Measurements from ENCODE around the gene USP36.
A peak's percentile ranks its signal among the peaks of the same experiment; 100 is the strongest.
"Not testable (repeated sequence)": the region's sequence is repeated elsewhere in the genome, so short reads cannot be mapped to it uniquely, and the experiment has no call there.

USP36 gene

DNA sequence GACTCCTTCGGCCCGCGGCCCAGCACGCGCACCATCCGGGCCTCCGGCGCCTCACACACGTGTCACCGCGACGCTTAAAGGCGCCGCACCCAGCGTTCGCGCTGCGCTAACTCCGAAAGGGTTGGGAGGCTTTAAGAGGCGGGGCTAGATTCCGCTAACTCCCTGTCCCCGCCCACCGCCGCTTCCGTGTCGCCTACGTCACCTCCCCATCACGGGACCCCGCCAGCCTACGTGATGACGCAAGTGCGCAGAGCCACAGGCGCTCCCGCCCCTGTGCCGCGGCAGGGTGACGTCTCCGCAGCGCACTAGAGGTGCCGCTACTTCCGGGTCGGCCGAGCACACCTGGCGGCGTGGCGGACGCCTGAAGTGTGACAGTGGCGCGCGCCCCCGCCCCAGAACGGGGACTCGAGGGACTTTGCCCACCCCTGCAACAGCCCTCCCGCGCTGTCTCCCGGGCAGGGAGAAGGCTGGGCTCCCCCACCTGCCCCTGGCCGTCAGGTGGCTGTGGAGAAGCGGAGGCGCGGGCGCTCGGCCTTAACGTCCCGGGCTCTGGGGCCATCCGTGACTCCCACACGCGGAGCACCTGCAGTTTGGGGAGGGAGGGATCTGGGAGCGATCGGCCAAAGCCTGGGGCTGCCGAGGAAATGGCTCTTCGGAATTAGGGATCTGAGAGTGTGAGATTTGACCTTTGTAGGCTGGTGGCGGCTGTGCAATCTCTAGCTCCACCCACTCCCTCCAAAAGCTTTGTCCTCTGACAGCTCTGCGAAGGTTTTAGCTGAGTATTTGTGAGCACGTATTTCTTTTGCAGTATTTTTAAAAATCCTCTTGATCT lies at the start of gene USP36:
Gene USP36 (minus strand): TSS at position 35 of the 832 bp plus-strand sequence. CDS start 4,451 bp downstream, outside the sequence.
- peak; percentile 99 for DNase-seq (ENCODE audit: low spot score)

- DNase-seq (ENCODE audit: low spot score): not testable (repeated sequence)
These were observed 49.5 kb upstream of the USP36 start for GRCh38 chr17:78890096-78890495.

DNA sequence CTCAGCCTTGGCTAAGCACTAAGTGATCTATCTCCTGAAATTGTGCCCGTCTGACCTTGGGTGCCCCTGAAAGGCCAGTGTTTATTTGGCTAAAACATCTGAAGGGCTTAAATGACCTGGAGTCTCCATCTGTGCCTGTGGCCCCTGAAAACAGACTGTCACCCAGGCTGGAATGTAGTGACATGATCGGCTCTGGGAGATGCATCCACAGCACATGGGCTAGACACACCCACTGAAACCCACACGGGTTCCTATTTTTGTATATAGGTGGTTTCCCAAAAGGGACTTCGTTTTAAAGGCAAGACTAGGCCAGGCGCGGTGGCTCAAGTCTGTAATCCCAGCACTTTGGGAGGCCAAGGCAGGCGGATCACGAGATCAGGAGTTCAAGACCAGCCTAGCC lies 48.9 kb upstream of the USP36 start:
- no peak for DNase-seq (ENCODE audit: low spot score)

GRCh38 chr17:78888941-78889518 lies 48.4 kb upstream of the USP36 start:
- no peak for DNase-seq (ENCODE audit: low spot score)

DNA sequence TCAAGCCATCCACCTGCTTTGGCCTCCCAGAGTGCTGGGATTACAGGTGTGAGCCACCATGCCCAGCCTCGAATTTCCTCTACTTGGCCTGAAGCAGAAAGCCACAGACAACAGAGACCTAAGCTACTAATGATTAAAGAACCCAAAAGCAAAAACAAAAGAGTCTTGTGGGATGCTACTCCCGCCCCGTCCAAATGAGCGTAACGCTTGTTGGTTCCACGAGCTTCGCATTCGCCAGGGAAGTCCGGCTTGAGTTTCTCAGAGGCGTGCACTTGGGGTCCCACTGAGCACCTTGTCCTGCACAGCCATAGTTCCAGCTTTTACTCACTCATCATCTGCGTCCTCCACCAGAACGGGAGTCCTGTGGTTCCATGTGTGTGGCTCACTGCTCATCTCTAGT lies 46.3 kb upstream of the USP36 start:
- no peak for DNase-seq (ENCODE audit: low spot score)

DNA sequence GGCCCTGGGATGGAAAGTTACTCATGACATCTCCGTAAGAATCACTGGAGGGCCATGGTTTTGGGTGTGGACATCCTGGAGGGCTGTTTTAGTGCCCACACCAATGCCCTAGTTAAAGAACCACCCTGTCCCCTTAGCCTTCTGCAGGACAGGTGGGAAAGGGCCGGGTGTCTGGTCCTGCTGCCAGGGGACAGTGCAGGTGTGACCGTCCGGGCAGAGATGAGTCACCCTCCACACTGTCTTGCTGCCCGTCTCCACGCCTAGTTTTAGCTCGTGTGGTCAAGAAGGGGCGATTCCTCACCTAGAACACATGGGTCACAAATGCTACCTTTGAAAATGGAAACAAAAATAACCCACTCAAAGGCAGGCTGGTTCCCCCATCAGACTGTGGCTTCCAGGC lies 45.3 kb upstream of the USP36 start:
- no peak for DNase-seq (ENCODE audit: low spot score)

- DNase-seq (ENCODE audit: low spot score): no peak
These were observed 44.5 kb upstream of the USP36 start for GRCh38 chr17:78884876-78885667.

DNA sequence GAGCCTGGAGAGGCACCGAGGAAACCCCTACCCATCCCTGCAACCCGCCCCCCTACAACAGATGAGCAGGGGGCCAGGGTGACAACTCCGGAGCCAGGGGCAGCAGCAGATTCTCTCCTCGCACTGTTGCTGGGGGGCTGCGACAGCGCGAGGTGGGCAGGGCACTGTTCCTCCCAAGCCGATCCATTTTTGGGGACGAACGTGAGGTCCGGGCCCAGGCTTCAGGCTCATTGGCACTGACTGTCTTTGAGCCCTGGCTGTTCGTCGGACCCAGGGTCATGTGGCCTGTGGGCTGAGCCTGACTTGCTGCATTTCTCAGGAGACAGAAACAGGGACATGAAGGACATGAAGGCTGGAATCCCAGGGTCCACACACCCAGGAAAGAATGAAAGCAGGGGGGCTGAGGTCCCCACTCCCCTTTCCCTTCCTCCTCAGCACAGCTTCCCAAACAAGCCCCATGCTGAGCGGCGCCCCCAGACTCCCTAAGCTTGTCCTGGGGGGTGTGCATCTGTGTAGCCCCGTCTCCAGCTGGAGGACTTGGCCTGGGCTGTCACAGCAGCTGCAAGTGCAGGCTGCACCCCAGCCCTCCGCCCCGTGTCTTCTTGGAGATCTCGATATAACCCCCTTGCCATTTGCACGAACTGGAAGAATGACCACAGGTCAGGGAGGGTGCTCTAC lies 43.7 kb upstream of the USP36 start:
- DNase-seq (ENCODE audit: low spot score): no peak

DNA sequence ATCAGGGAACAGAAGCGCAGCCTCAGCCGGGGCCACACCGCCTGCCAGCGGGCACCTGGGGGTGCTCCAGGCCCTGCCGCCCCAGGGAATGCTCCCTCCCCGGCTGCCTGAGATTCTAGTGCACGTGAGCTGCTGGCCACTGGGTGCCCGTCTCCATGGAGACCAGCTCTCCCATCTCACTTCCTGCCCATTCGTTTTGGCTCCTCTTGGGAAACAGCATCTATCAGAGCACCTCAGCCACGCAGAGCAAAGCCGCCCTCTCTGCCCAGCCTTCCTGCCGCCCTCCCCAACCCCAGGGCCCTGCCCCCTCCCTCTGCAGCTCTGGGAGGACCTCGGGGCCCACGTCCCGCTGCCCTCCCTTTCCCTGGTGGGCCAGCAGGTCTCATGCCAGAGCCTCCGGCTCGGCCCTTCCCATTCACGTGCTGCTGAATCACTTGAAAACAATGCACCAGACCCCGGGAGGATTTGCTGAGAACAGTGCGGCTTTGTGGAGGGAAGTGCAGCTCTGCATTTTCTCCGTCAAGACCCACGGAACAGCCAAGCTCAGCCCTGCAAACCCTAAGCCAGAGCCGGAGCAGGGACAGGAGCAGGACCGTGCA lies 43.0 kb upstream of the USP36 start:
- DNase-seq (ENCODE audit: low spot score): no peak

DNA sequence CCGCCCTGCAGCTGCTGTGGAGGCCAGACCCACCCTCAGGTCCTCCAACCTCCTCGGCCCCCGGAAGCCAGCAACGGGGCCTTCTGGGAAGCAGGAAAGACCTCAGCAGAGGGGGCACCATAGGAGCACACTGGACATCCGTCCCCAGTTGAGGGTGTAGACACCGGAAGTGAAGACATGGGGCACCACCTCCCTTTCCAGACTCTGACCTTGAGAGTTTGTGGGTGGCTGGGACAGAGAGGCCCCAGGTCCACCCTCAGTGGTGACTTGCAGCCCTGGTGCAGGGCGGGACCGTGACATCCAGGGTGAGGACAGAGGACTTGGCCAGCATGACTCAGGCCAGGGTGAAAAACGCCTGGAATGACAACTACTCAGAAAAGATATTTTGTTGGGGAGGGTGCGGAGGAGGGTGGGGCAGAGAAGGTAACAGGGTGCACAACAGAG lies 42.5 kb upstream of the USP36 start:
- no peak for DNase-seq (ENCODE audit: low spot score)

DNA sequence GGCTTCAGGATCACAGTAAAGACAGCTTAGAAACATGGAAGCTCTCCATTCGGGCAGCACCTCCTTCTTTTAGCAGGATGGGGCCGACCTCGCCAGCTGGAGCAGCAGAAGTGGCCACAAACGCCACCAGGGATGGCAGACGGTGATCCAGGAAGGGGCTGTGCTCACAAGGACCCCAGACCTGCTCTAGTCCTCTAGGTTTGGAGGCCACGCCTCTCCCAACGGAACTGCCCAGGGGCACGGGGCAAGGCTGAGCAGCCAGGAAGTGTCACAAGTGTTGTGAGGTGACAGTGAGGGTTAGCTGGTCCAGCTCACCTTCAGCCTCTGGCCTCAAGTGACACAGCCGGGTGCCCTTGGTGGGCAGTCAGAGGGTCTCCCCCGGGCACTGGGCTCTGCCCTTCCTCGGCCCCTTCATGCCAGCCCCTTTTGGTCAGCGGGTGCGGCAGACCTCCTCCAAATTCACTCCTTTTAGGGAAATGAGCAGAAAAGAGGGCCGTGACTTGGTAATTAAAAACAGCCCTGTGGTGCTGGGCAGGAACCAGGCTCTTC lies 42.0 kb upstream of the USP36 start:
- DNase-seq (ENCODE audit: low spot score): no peak

GRCh38 chr17:78879635-78880186 lies 39.1 kb upstream of the USP36 start:
- DNase-seq (ENCODE audit: low spot score): peak; percentile 28

DNA sequence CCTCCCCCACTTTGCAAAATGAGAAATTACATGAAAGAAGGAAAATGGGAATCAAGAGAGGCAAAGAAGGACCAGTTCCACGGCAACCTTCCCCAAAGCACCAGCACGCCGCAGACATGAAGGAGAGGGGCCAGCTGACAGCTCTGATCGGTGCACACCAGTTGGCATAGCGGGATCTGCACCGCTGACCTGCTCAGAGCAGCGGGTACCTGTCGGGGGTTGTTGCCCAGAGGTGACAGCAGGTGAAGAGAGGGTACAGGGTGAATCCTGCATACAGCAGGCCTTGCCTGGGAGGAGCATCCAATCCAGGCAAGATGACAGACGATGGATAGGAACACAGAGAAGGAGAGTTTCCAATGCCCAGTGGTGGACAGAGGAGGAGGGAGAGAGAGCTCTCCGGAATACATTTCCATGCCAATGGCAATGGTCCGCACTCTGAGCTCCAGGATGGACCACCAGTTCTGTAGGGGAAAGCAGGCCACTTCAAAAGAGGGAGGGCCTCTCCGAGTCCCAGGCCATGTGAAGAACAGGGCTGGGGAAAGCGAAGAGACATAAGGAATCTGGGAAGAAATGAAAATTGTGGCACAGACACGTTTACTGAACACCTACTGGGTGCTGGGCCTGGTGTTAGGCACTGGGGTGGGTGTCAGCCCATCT lies 38.4 kb upstream of the USP36 start:
- no peak for DNase-seq (ENCODE audit: low spot score)

GRCh38 chr17:78878261-78878660 lies 37.6 kb upstream of the USP36 start:
- DNase-seq (ENCODE audit: low spot score): no peak

DNA sequence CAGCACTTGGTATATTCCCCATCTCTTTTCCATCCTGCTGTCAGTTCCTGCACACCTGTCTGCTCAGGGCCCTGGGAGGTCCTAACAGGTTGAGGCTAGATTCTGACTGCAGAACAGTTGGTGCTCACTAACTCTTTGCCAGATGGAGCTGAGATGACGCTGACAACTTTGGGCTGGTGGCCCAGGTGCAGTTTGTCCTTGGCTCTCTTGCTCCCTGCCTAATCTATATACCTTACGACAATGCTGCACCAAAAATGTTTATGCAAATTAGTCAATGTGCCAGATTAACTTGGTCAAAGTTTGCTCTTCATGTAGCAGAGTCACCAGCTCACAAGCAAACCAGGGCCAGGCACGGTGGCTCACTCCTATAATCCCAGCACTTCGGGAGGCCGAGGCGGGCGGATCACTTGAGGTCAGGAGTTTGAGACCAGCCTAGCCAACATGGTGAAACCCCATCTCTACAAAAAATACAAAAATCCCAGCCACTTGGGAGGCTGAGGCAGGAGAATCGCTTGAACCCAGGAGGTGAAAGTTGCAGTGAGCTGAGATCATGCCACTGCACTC lies 36.4 kb upstream of the USP36 start:
- not testable (repeated sequence) for DNase-seq (ENCODE audit: low spot score)

DNA sequence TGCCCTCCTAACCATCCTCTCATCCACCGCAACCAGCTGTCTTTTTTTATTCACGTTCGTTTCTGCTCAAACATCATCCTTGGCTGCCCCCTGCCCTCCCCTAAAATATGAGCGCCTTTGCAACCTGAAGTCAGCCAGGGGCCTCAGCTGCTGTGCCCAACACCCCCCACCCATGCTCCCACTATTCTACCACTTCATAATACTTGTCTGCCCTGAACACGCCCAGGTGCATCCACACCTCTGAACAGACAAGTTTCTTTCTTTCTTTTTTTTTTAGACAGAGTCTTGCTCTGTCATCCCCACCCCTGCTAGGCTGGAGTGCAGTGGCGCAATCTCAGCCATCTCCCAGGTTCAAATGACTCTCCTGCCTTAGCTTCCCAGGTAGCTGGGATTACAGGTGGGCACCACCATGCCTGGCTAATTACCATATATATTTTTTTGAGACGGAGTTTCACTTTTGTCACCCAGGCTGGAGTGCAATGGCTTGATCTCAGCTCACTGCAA lies 35.5 kb upstream of the USP36 start:
- no peak for DNase-seq (ENCODE audit: low spot score)

GRCh38 chr17:78875363-78876093 lies 34.9 kb upstream of the USP36 start:
- no peak for DNase-seq (ENCODE audit: low spot score)

DNA sequence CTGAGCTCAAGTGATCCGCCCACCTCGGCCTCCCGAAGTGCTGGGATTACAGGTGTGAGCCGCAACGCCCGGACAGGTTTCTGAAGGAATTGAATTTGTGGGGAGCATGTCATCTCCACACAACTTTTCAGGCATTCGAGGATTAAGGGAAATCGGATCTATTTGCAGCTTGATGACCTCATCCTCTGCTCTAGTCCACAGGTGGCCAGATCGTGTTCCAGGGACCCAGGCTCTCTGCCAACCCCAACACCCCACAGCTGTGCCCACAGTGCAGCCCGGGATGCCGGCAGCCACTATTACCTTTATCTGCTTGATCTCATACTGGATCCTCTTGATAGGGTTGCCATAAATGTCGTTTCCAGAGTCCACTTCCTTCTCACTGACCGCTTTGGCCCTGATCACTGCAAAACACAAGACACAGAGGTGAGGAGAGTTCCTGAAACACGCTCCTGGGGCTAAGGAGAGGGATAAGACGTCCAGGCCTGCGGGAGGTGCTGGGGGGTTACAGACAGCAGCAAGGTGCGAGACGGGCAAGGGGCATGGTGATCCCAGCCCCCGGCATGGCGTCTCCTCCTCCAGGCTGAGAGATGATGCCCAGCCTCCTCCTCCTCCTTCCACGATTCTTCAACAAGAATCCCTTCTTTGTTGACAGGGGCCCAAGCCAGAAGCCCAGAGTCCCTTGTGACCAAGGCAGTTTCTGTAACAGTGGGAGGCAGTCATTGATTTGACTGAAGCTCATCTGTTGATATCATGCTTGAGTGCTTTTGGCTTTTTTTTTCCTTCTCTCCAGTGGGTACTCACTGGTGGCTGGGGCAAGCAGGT lies 33.1 kb upstream of the USP36 start:
- DNase-seq (ENCODE audit: low spot score): no peak

Measured in CD4-positive, alpha-beta T cell treated with Interleukin-6 at 100 ng/mL for 8 hours (primary cell).